HG03025 (cell line): Measurements from ENCODE around the gene RNF169.
"Not testable (repeated sequence)": the region's sequence is repeated elsewhere in the genome, so short reads cannot be mapped to it uniquely, and the experiment has no call there.

ENCODE experiments used
- ATAC-seq: cut with Tn5 transposase; IDR thresholded peaks from one replicate; pipeline ENCODE4 v1.9.1; 2021; ENCODE audit warnings: mild to moderate bottlenecking, moderate library complexity; ENCODE audit not compliant: unreplicated experiment, low FRiP score

Gene RNF169

DNA sequence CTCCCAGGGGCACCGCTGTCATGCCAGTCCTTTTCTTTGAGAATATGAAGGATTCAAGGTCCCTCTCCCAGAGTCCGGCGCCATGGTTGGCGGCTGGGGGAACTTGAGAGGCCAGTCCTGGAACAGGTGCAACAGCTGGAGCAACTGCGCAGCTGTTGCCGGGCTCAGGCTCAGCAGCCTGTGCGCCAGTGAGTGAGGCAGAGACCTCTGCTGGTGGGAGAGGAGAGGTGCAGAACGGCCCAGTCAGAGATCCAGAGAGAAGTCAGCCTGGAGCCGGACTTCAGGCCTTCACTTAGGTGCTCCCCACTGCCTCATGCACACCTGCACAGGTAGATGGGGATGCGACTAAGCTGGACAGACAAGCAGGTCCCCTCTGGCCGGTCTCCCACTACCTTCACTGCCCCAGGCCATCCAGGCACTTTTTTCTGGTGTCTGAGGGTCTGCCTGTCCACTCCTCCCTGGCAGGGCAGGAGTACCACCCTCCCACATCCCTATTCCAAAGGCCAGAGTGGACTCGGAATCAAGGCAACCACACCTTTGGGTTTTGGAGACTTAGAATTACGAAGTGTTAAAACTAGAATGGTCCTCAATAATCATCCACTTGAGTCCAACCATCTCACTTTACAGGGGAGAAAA, 22.0 kb upstream of the RNF169 start:
- ATAC-seq = no peak

DNA sequence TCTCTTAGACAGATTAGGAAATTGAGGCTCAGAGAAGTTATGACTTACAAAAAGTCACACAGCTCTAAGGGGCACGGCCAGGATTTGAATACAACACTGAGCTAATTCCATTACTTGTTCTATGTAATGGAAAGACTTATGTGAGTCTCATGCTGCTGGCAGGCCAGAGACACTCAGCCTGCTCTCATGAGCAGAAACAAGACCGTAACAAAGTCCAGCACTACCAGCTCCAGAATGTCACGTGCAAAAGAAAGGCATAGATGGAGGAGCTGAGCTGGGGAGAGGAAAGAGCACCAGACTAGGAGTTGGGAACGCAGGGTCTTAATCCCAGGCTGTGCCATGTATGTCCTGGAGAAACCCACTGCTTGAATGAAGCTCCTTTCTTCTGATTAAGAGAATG, 19.3 kb upstream of the RNF169 start:
- ATAC-seq = no peak

DNA sequence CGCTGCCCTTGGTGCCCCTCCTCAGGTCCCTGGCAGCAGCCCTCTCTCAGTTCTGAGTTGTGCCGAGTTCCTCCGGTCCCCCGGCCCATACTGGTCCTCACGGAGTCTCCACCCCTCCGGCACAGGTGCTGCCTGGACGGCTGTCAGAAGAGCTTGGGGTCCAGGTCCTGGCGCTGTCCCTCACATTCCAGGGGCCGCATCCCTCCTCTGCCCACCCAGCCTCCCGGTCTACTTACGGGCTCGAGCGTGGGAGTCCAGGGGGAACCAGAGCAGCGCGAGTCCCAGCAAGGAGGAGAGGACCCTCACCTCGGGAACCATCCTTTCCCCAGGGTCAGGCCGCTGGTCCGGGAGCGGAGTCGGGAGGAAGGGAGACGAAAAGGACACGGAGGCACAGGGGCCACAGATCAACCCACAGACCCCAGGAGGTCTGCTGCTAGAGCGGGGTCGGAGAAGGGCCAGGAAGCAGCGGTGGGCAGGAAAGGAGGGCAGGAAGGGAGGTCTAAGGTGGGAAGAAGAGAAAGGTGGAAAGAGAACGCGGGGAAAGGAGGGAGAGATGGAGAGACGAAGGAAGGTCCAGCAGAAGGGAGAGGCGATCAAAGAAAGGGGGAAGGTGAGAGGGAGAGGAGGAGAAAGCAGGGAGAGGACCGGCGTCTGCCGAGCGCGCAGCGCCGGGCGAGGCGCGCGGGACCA, 17.9 kb upstream of the RNF169 start:
- ATAC-seq = no peak

DNA sequence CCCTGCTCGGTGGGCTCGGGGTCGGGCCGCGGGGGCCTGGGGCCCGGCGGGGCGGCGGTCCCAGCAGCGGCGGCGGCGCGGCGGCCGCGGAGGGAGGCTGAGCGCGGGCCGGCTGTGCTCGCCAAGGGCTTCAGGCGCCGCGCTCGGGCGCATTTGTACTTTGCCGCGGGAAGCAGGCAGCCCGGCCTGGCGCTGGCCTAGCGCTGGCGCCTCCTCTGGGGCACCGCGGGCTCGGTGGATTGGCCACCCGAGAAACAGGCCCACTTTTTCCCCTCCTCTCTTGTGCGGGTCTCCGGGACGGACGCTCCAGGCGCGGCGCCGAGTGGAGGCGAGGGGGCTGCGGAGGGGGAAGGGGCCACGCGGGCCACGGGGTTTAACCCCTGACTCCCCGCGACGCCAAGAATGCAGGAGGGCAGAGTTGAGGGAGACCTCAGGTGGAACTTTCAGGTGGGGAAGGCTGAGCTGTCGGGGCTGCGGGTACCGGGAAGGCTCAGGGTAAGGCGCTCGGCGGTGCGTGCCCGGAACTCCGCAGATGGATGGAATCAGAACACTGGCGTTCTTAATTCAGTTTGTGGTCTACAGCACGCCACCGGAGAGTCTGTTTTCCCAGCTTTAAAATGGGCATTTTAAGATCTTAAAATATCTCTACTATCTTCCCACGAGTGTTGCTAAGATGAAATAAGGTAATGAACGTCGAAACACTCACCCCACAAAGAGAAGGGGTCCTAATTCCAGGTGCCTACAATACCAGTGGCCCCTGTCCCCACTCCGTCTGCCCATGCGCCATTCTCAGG, 17.2 kb upstream of the RNF169 start, which contains the start of gene CHRDL2:
Gene CHRDL2 (minus strand): TSS at position 126 of the 794 bp plus-strand sequence. CDS start 538 bp downstream, outside the sequence.
- ATAC-seq = no peak

DNA sequence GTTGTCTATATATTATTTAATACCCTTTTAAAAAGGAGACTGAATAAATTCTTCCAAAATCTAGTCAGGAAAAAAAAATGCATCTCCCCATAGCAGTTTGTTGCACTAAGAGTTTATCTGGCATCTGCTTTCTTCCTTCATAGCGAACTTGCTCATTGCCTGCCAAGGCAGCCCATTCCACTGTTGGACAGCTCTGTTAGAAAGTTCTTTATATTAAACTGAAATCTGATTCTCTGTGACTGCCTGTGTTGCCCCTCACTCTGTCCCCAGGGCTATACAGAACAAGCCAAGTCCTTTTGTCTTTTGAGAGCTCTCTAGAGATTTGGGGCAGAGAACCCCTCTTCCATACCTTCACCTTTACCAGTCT, 14.1 kb upstream of the RNF169 start:
- no peak for ATAC-seq

DNA sequence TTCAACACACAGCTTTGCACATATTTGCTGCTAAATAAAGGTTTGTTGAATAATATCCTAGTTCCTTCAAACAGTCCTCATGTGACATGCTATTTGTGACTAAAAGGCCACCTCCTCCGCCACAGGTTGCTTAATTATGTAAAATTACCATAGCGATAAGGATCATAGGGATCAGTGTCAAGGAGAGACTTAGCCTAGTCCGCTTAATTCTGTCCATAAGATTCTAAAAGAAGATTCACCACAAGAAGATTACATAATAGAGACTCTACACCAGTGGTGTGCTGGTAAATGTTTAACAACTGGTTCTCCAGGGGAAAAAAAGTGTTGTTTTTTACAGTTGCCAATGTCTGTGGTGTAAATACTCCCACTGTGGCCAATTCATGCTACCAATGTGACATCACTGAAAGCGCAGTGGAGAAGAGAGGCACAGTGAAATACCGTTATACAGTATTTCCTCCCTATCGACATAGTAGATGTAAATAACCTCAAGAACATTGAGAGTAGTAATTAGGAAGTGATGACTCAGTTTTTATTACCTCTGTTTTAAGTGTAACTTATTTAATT, 13.2 kb upstream of the RNF169 start:
- ATAC-seq = no peak

DNA sequence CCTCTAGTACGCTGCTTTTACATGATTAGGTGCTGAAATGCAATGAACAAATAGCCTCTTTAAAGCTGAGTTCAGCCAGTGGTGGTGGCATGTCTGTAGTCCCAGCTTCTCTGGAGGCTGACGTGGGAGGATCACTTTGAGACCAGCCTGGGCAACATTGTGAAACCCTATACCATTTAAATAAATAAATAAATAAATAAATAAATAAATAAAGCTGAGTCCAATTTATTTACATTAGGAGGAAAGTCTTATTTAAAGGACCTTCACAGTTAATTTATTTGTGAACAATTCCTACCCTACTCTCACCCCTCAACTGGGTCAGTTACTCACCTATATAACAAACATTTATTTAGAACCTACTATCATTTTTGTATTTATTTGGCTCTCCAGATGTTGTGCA, 12.6 kb upstream of the RNF169 start:
- no peak for ATAC-seq

DNA sequence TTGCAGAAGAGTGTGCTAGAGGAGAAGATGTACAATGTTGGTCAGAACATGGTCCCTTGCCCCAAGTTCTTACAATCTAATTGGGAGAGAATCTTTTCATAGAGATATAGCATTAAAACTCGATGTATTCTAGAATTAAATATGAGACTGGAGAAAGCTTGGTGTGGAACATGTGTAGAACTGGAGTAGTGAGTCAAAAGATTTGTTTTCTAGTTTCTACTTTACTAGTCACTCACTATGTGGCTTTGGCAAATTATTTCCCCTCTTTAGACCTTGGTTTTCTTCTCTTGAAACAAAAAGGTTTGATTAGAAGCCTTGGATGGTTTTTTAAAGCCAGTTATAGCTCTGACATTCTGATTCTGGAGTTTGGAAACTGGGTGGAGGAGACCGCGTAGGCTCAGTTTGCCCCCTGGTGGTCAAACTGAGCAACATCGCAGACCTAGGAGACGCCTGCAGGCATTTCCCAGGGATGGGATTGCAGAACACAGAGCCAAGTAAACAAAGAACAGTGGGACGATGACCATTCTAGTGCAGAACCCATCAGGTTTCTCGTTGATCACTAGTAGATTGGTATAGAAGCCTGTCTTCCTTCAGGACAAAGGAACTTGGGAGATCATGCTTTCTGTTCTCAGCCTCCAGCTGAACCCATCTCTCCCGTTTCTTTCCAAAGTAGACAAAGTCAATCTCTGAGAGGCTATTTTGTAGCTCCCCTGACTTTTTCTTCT, 8.9 kb upstream of the RNF169 start:
- no peak for ATAC-seq

DNA sequence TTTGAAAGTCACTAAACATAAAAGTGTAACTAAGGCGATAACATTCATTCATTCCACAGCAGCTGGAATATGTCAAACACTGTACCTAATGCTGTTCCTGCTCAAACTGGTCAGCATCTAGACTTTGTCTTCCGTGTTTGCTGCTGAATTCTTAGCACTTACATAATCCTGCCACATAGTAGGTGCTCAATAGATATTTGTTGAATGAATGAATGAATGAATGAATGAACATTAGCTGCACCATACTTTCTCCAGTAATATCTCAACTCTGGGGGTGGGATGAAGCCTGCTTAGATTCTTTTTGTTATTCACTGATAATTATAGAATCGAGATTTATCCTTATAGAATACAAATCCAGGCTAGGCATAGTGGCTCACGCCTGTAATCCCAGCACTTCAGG, 6.6 kb upstream of the RNF169 start:
- no peak for ATAC-seq

DNA sequence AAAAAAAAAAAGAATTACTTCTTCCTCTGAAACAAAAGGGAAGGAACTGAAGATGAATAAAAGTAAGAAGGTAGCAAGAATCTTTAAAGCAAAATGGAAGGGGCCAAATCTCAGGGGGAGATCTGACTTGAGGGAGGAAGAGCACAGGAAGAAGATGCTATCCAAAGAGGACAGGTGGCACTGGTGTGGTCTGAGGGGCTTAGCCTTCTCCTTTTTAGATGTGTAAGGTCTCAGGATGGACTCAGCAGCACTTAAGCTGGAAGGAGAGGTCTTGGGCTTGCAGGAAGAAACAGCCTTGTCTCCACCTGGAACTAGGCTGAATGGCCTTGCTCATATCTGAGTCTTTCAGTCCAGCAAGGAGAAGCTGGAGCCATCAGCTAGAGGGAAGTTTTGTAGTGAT, 5.0 kb upstream of the RNF169 start:
- no peak for ATAC-seq

DNA sequence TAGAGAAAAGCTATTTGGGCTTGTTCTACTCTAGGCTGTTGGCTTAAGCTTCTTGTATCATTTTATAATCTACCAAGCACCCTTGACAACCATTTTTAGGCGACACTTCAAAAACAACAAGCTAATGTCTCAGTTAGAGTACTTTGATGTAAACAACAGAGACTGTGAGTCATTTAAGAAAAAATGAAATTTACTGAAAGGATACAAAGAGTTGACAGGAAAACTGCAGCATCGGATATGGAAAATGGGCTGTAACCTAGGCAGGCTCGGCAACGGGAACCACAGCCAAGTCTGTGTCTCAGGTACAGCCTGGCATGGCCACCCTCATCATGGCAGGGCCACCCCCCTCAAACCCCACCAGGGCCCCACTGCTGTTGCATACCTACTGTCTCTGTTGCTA, 4.4 kb upstream of the RNF169 start:
- no peak for ATAC-seq

DNA sequence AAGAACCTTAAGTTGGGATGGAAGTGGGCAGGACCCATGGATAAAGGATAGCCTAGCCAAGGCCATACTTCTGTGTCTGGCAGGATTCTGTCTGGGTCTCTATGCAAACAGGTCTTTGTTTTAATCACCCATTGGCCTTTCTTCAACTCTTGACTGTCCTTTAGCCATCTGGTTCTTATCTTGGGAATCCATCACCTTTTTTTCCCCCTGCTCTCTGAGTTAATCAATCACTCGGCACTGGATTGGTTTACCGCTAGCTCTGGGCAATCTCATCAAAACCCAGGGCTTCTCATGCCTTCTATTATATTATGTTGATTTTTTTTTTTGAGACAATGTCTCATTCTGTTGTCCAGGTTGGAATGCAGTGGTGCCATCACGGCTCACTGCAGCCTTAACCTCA, 1.8 kb upstream of the RNF169 start:
- ATAC-seq = no peak

DNA sequence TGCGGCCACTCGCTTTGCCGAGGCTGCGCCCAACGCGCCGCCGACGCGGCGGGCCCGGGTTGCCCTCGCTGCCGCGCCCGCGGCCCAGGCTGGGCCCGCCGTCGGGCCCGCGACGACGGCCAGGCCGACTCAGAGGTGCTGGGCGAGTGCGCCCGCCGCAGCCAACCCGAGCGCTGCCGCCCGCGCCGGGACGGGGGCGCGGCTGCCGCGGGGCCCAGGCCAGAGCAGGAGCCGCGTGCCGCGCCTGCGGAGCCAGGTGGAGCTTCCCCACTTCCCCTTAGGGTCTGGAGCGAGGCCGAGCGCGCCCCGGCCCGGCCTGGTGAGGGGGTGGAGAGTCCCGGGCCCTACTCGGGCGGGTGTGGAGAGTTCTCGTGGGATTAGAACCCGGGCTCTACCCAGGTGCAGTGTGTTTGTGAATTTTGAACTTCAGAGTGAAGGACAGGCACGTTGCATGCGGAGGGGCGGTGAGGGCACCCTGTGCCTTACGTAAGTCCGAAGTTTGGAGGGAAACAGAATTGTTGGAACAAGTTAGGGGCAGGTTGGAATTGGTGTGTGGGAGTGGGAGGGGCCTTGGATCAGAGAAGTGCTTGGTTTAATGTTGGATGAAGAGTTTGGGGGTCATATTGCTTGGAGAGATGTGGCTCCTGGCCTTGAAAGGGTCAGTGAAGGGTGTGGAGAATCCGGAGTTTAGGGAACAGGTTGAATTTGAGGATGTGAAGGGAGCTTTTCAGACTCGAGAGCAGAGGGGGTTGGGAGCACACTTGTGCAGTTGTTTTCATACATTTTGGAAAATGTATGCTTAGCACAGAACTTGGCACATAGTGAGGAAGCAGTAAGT, 697 bp downstream of the RNF169 start:
- ATAC-seq = peak; percentile 53

DNA sequence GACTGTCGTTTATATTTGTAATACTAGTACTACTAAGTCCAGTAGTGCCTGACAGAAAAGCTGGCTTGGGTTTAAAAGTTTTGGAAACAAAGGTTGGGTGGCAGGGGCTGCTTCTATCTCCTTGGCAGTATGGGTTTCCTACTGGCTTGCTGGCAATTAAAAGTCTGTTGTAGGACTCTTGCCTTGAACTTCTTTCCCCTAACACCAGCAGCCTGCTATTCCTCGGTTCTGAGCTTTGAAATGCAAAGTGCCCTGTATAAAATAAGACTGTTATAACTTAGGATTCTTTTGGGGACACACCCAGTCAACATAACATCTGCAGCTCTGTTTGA, 1.3 kb downstream of the RNF169 start:
- ATAC-seq = no peak

DNA sequence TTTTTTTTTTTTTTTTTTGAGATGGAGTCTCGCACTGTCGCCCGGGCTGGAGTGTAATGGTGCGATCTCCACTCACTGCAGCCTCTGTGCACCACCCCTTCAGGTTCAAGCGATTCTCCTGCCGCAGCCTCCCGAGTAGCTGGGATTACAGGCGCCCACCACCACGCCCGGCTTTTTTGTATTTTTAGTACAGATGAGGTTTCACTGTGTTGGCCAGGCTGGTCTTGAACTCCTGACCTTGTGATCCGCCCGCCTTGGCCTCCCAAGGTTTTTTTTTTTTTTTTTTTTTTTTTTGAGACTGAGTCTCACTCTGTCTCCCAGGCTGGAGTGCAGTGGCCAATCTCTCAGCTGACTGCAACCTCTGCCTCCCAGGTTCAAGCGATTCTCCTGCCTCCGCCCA, 1.9 kb downstream of the RNF169 start:
- ATAC-seq = not testable (repeated sequence)

DNA sequence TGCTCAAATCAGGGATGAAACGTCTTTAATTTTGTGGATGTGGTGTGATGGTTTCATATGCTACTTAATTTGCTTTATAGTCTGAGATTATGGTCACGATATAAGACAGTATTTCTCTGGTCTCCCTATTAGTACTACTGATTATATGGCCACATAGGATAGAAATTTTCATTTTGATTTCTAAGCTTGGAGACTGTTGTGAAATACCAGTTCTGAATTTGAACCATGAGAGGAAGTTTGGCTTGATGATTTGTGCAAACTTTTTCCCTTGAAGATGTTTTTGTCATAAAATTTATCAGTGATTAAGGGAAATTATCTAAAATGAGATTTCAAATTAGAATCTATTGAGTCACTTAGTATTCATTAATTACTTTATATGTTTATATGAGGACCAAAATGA, 2.7 kb downstream of the RNF169 start:
- ATAC-seq = no peak

DNA sequence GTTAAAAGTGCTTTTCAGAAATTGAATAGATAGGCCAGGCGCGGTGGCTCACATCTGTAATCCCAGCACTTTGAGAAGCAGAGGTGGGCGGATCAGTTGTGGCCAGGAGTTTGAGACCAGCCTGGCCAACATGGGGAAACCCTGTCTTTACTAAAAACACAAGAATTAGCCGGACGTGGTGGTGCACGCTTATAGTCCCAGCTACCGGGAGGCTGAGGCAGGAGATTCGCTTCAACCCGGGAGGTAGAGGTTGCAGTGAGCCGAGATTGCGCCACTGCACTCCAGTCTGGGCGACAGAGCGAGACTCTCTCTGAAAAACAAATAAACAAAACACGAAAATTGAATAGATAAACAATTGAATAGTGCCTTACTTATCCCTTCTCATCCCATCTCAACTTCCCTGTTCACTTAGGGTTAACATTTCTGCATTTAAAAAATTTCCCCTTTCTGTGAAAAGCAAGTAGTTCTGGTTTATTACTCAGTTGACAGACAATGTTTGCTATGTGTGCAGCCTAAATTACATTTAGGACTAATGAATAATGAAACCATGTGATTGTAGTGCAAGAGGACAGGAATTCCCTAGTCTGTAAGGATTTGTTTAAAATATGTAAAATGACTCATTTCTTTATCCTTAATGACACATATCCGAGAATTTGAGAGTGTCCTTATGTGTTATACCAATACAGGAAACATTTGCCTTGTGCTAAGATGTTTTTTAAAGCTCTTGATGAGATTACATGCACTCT, 6.0 kb downstream of the RNF169 start:
- no peak for ATAC-seq

DNA sequence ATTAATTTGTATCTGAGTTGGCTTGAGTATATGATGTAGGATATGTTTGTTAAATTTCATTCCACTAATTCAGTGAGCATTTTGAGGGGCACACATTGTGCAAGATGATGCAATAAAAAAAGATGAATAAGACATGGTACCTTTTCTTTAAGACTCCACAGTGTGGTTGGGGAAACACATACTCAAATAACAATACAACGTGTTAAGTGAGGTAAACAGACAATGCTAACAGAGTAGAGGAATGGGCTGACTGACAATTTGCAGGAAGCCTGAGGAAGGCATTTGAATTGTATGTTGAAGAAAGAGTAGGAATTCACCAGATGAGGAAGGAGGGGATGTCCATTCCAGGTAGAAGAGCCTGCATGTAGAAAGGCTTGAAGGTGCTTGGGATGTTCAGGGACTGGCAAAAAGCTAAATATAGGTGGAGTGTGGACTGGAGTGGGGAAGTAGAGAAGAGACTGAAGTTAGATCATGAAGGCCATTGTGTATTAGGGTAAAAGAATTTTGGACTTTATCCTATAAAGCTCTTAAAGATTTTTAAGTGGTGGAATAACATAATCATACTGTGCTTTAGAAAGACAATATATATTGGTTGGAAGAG, 6.8 kb downstream of the RNF169 start:
- no peak for ATAC-seq

DNA sequence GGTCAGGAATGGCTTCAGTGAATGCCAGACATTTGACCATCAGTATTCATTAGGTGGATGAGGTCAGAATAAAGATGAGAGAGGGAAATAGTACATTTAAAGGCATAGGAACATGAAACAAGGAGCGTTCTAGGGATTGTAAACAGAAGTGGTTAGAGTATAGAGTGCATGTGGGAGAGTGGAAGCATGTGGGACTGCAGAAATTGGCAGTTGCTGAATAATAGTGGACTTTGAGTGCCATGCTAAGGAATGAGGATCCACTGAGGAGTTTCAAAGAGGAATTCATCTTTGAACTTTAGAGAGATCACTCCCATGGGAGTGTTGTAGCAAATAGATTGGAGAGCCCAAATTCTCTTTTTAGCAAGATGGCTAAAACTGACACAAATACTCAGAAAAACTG, 7.9 kb downstream of the RNF169 start:
- no peak for ATAC-seq
